Activated T-helper 2 cell treated with anti-CD3 and anti-CD28 coated beads, Interferon-gamma antibody, Interleukin-2, Interleukin-4, amounts not matched to agents 10 μg/mL and 5 μg/mL and 100 μg/mL, durations not matched to agents 14 hours and 24 hours and 36 hours (primary cell): ENCODE data around the gene ARAF. TPM values are rescaled to one million over a fixed set of nuclear protein-coding genes. Genes with fewer than 3 reads are reported as not detected.

ENCODE experiments used
- DNase-seq: peaks from one replicate; pipeline ENCODE4 v3.0.0; 2021; ENCODE audit warnings: low spot score
- H3K27ac Mint-ChIP-seq: one replicate; pipeline ENCODE4 v1.8.0; 2021; ENCODE audit warnings: mixed read lengths
- H3K27me3 Mint-ChIP-seq: one replicate; pipeline ENCODE4 v1.8.0; 2021; ENCODE audit warnings: low read depth, mixed read lengths
- H3K36me3 Mint-ChIP-seq: one replicate; pipeline ENCODE4 v1.8.0; 2021; ENCODE audit warnings: low read depth, mixed read lengths
- H3K4me1 Mint-ChIP-seq: one replicate; pipeline ENCODE4 v1.8.0; 2021; ENCODE audit warnings: low read depth, mixed read lengths
- H3K4me3 Mint-ChIP-seq: one replicate; pipeline ENCODE4 v1.8.0; 2021; ENCODE audit warnings: low read depth, mild to moderate bottlenecking, moderate library complexity, mixed read lengths
- H3K9me3 Mint-ChIP-seq: one replicate; pipeline ENCODE4 v1.8.0; 2021; ENCODE audit warnings: mixed read lengths
- intact Hi-C: fragments of 100-400 bp; cut with micrococcal nuclease; formaldehyde crosslinking; loops from one replicate; pipeline ENCODE4 v1.15.1; 2023
- total RNA-seq: library from RNA; stranded (reverse); gene quantifications from 2 replicates; pipeline ENCODE4 v1.2.3, GENCODE V29; 2022

ARAF gene
- total RNA-seq, 1 donor from 2014 or later = 85.3 TPM

DNA sequence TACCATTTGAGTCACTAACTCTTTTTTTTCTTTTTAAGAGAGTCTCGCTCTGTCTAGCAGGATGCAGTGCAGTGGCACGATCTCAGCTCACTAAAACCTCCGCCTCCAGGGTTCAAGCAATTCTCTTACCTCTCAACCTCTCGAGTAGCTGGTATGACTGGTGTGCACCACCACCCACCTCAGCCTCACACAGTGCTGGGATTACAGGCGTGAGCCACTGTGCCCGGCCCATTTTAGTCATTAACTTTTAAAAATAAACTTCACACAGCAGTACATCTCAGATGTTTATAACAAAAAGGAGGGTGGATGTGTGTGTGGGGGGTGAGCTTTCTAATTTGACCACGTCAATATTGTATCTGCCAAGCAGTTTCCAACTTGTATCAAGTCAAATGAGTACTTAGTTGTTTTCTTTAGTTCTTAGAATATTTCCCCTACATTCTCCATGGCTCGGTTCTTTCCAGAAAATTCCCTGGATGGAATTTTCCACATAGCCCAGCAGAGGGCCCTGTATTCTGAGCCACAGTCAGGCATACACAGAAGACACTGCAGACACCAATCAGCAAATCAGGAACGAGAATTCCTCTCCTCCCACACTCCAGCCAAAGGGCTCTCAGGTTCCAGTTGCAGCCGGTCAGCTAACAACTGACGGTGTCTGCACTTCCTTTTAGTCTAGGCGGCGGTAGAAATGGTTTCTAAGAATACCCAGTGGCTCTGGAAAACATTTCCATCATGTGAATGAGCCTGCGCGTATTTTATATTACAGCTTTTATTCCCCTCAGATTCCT is 20.1 kb upstream of the ARAF start:
- Mint-ChIP-seq H3K36me3 (no peaks in the 10 kb centered on the region), H3K4me1 (no peaks in the 10 kb centered on the region), H3K27ac (no peak overlapping the region), H3K9me3 (no peaks in the 10 kb centered on the region), H3K4me3 (no peak overlapping the region), H3K27me3 (no peaks in the 10 kb centered on the region)
- DNase-seq = no peak
- intact Hi-C loops = no loop called here

GRCh38 chrX:47543496-47543895 is 17.5 kb upstream of the ARAF start:
- H3K36me3 Mint-ChIP-seq = no peaks in the 10 kb centered on the region
- no peak for DNase-seq
- H3K27me3 Mint-ChIP-seq = no peaks in the 10 kb centered on the region
- no peaks in the 10 kb centered on the region for H3K9me3 Mint-ChIP-seq
- no peaks in the 10 kb centered on the region for H3K4me1 Mint-ChIP-seq
- intact Hi-C loops = no loop called here
- H3K4me3 Mint-ChIP-seq = no peak overlapping the region
- H3K27ac Mint-ChIP-seq = no peak overlapping the region

- Mint-ChIP-seq H3K27me3 (no peaks in the 10 kb centered on the region), H3K4me3 (peak overlapping the region; percentile 88), H3K36me3 (peaks cover 2% of the 10 kb centered on the region), H3K9me3 (no peaks in the 10 kb centered on the region), H3K4me1 (peaks cover 18% of the 10 kb centered on the region), H3K27ac (peak overlapping the region; percentile 91)
- intact Hi-C loops = no loop called here
- peak; percentile 80 for DNase-seq
Observed at GRCh38 chrX:47556045-47556623, 4.9 kb upstream of the ARAF start.

DNA sequence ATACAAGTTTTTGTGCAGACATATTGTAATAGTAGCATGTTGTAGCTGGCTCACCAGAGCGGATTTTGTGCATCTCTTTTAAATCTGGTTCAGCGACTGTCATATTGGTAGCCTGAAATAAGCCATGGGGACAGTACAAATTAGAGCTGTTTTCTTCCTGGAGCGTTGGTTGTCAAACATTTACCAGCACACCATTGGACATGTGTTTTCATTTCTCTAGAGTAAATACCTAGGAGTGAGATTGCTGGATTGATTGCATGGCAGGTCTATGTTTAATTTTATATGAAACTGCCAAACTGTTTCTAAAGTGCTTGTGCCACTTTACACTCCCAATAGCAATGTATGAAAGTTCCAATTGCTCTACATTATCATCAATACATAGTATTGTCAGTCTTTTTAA is 2.6 kb upstream of the ARAF start:
- no peaks in the 10 kb centered on the region for H3K27me3 Mint-ChIP-seq
- no peak for DNase-seq
- H3K4me3 Mint-ChIP-seq = no peak overlapping the region
- H3K27ac Mint-ChIP-seq = no peak overlapping the region
- no peaks in the 10 kb centered on the region for H3K9me3 Mint-ChIP-seq
- H3K4me1 Mint-ChIP-seq = peaks cover 26% of the 10 kb centered on the region
- intact Hi-C loops = no loop called here
- peaks cover 5% of the 10 kb centered on the region for H3K36me3 Mint-ChIP-seq

- intact Hi-C loops = loop anchor here (2.0 to 5.0 kb wide), 3 partner anchors 22 to 98 kb away; partner anchors contain the start of genes TIMP1, UXT and ZNF41
- Mint-ChIP-seq H3K27me3 (no peaks in the 10 kb centered on the region), H3K4me3 (peak overlapping the region; percentile 85)
Observed at GRCh38 chrX:47560179-47560933, 649 bp upstream of the ARAF start.

DNA sequence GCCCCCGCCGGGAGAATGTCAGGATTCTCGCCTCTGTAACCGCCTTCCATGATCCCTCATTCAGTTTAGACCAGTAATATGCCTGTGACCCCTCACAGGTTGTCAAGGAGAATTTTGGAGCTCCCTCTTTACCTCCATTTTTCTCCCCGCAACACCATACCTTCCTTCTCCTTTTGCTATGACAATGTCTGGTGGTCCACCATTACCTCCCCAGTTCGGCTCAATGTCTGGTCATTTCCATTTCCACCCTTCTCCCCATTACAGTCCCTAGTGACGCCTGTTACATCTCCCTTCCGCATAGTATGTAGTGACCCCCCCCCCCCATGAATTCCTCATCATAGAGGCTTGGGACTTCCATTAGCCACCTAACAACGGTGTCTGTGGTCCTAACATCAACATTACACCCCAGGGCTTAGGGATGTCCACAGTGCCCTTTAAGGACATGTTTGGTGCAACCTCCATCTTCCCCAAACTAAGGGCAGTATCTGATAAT is 700 bp downstream of the ARAF start:
- Mint-ChIP-seq H3K9me3 (no peaks in the 10 kb centered on the region), H3K27me3 (no peaks in the 10 kb centered on the region), H3K4me1 (peaks cover 32% of the 10 kb centered on the region), H3K4me3 (peak overlapping the region; percentile 85), H3K36me3 (peaks cover 24% of the 10 kb centered on the region), H3K27ac (peak overlapping the region; percentile 97)
- intact Hi-C loops = loop anchor here (1.0 to 5.0 kb wide), 4 partner anchors 21 to 97 kb away; partner anchors contain the start of genes ELK1, TIMP1, UXT and ZNF41
- no peak for DNase-seq

More at GRCh38 chrX:47560179-47560933, 649 bp upstream of the ARAF start:
- peaks cover 37% of the 10 kb centered on the region for H3K4me1 Mint-ChIP-seq
- H3K36me3 Mint-ChIP-seq = peaks cover 20% of the 10 kb centered on the region
- peak overlapping the region; percentile 97 for H3K27ac Mint-ChIP-seq
- no peaks in the 10 kb centered on the region for H3K9me3 Mint-ChIP-seq
- no peak for DNase-seq

- Mint-ChIP-seq H3K27ac (no peak overlapping the region), H3K4me3 (peak overlapping the region; percentile 85), H3K4me1 (peaks cover 29% of the 10 kb centered on the region), H3K27me3 (no peaks in the 10 kb centered on the region), H3K36me3 (peaks cover 29% of the 10 kb centered on the region), H3K9me3 (no peaks in the 10 kb centered on the region)
- DNase-seq = peak; percentile 14
- intact Hi-C loops = loop anchor here (5.0 kb wide), 1 partner anchor 80 kb away; the partner anchor contains the start of gene ZNF41
Observed at GRCh38 chrX:47562615-47563243, 1.7 kb downstream of the ARAF start.

- Mint-ChIP-seq H3K9me3 (no peaks in the 10 kb centered on the region), H3K4me1 (peaks cover 29% of the 10 kb centered on the region), H3K4me3 (peak overlapping the region; percentile 49), H3K27ac (peak overlapping the region; percentile 79), H3K36me3 (peaks cover 41% of the 10 kb centered on the region), H3K27me3 (no peaks in the 10 kb centered on the region)
- DNase-seq = no peak
- intact Hi-C loops = loop anchor here (5.0 kb wide), 1 partner anchor 82 kb away; the partner anchor contains the start of gene ZNF41
Observed at GRCh38 chrX:47563801-47564315, 2.9 kb downstream of the ARAF start.

DNA sequence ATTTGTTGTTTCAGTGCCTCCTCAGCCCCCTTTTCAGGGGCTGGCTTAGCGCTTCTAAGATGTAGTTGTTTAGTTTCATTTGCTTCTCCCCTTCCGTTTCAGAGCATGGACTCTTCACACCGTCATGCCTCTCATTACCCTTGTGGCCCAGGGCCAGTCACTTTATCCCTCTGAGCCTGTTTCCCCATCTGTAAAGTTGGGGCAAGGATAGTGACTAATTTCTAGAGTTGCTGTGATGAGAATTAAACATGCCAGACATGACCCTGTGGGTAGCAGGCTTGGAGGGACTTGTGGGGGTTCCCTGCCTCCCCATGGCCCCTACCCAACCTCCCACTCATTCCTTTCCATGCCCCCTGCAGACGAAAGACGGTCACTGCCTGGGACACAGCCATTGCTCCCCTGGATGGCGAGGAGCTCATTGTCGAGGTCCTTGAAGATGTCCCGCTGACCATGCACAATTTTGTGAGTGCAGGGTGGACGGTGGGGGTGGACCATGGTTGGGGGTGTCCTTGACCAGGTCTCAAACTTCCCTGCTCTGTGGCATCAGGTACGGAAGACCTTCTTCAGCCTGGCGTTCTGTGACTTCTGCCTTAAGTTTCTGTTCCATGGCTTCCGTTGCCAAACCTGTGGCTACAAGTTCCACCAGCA is 3.6 kb downstream of the ARAF start:
- Mint-ChIP-seq H3K27me3 (no peaks in the 10 kb centered on the region), H3K27ac (peak overlapping the region; percentile 79), H3K4me3 (peak overlapping the region; percentile 49), H3K4me1 (peaks cover 27% of the 10 kb centered on the region), H3K36me3 (peaks cover 48% of the 10 kb centered on the region), H3K9me3 (no peaks in the 10 kb centered on the region)
- intact Hi-C loops = loop anchor here (5.0 kb wide), 1 partner anchor 82 kb away; the partner anchor contains the start of gene ZNF41
- DNase-seq = no peak

- no peak overlapping the region for H3K4me3 Mint-ChIP-seq
- no peak overlapping the region for H3K27ac Mint-ChIP-seq
- intact Hi-C loops = no loop called here
- H3K27me3 Mint-ChIP-seq = no peaks in the 10 kb centered on the region
- no peaks in the 10 kb centered on the region for H3K9me3 Mint-ChIP-seq
- H3K4me1 Mint-ChIP-seq = peaks cover 19% of the 10 kb centered on the region
- H3K36me3 Mint-ChIP-seq = peaks cover 64% of the 10 kb centered on the region
- DNase-seq = no peak
Observed at GRCh38 chrX:47566841-47567240, 5.8 kb downstream of the ARAF start.

DNA sequence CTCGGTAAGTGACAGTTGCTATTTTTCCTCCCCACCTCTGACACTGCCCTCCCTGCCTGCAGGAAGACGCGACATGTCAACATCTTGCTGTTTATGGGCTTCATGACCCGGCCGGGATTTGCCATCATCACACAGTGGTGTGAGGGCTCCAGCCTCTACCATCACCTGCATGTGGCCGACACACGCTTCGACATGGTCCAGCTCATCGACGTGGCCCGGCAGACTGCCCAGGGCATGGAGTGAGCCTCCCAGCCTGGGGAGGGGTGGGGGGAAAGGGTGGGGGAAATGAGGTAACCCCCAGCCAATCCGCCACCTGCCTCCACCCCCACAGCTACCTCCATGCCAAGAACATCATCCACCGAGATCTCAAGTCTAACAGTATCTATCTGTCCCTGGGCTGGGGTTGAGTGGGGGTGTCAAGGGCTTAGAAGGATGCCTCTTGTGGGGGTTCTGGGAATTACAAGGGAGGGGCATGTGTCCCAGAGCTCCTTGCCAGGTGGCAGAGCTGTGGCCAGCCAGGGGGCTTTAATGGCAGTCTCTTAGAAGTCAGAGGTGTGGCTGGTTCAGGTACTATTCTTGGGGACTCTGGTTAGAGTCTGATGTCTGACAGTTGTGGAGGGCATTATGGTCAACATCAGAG is 7.8 kb downstream of the ARAF start:
- no peak for DNase-seq
- peaks cover 68% of the 10 kb centered on the region for H3K36me3 Mint-ChIP-seq
- peaks cover 11% of the 10 kb centered on the region for H3K4me1 Mint-ChIP-seq
- H3K4me3 Mint-ChIP-seq = no peak overlapping the region
- no peaks in the 10 kb centered on the region for H3K27me3 Mint-ChIP-seq
- no peak overlapping the region for H3K27ac Mint-ChIP-seq
- no peaks in the 10 kb centered on the region for H3K9me3 Mint-ChIP-seq
- intact Hi-C loops = no loop called here
